Small intestine (tissue), 7 donors: Measurements from ENCODE around the gene SDK2. TPM values are rescaled to one million over a fixed set of nuclear protein-coding genes. Genes with fewer than 3 reads are reported as not detected.

Source experiments
- DNase-seq, 2 donors: peaks; one replicate each; pipeline versions ENCODE4 v3.0.0 to v3.0.0-alpha.2; 2013
- FAIRE-seq: peaks from 2 replicates; lab custom pipeline; 2012; peaks lifted over from hg19 to GRCh38; lab: Jason Lieb, UNC
- H3K27ac ChIP-seq, 3 donors: one replicate each; pipeline ENCODE4 v1.5.1; 2013; ENCODE audit warnings: low read length in 2 of 3, mild to moderate bottlenecking in 2 of 3, control low read depth in 1 of 3, inconsistent platforms in 1 of 3, low read depth in 1 of 3, moderate library complexity in 1 of 3
- H3K27me3 ChIP-seq, 3 donors: one replicate each; pipeline ENCODE4 v1.6.1; 2013; ENCODE audit warnings: low read length in 3 of 3, inconsistent platforms in 1 of 3; ENCODE audit not compliant: control insufficient read depth in 3 of 3, insufficient read depth in 3 of 3
- H3K36me3 ChIP-seq, 3 donors: one replicate each; pipeline ENCODE4 v1.6.1; 2013; ENCODE audit warnings: low read length in 3 of 3, inconsistent platforms in 1 of 3, low read depth in 1 of 3, mild to moderate bottlenecking in 1 of 3, moderate library complexity in 1 of 3; ENCODE audit not compliant: control insufficient read depth in 3 of 3, insufficient read depth in 2 of 3
- H3K4me1 ChIP-seq, 3 donors: one replicate each; pipeline ENCODE4 v1.6.1; 2013; ENCODE audit warnings: low read length in 2 of 3, inconsistent platforms in 1 of 3, low read depth in 1 of 3, mild to moderate bottlenecking in 1 of 3, moderate library complexity in 1 of 3; ENCODE audit not compliant: control insufficient read depth in 3 of 3, insufficient read depth in 2 of 3
- H3K4me3 ChIP-seq, 3 donors: one replicate each; pipeline ENCODE4 v1.5.1; 2013; ENCODE audit warnings: low read length in 3 of 3, control low read depth in 1 of 3, inconsistent platforms in 1 of 3, low read depth in 1 of 3, mild to moderate bottlenecking in 1 of 3, moderate library complexity in 1 of 3
- H3K9me3 ChIP-seq, 2 donors: one replicate each; pipeline ENCODE4 v1.6.1; 2013; ENCODE audit warnings: low read depth in 1 of 2, low read length in 1 of 2; ENCODE audit not compliant: control insufficient read depth in 2 of 2, insufficient read depth in 1 of 2
- WGBS, 3 donors: extraction: QIAGEN DNeasy Blood & Tissue Kit; methylation state at CpG; one replicate each; pipeline ENCODE4 v1.1.7; 2013; 5-methylcytosine and 5-hydroxymethylcytosine counted together
- polyA plus RNA-seq, 4 donors: library from polyadenylated mRNA; stranded (reverse) in 3 of 4; unstranded in 1 of 4; fragments of 200-250 nt in 3 of 4; fragments of 120-200 nt in 1 of 4; gene quantifications; one replicate each; pipeline versions ENCODE4 v1.2.1 to v1.2.3, GENCODE V29; 2013
- donor health status: healthy with polysubstance abuse.
- donor health status: control.
- donor health status: control.
- donor health status: Bipolar disorder and iron deficiency.
- donor health status: healthy.

Gene SDK2
- polyA plus RNA-seq, 4 donors = under 0.01 to 1.1 (median 0.10) TPM

DNA sequence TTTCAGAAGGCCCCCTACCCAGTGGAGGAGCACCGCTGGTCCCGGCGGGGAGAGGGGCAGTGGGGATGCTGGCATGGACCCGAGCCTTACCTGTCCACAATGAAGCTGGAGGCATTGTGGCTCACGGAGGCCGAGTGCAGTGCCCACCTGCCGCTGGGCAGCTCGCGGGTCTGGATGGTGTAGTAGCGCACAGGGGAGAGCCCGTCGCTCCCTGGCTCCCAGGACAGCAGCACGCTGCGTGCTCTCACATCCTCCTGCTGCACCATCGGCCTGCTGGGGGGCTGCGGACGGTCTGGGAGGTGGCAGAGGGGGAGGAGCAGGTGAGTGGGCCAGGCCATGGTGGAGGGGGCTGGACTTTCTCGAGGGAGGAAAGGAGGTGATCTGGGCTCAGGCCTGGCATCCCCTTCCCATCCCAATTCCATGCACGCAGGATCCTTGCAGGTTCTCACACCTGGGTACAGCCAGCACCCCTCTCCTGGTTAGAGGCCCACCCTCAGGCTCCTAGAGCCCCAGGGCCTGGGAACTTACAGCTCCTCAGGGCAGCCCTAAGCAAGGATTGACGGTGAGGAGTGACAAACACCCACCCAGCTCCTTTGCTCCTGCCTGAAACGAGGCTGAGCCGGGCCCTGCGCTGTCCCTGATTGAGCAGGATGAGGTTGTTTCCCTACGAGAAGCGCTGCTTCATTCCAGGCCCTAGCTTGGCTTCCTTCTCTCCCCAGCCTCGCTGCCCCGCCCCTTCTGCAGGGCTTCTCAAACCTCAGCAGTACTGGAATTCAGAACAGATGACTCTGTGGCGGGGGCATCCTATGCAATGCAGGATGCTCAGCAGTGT lies 256.3 kb downstream of the SDK2 start:
- WGBS, 3 donors = 78 to 82% (median 80%) methylated on average over 27 to 28 of the region's 28 CpGs
- no peaks in the 10 kb centered on the region for H3K9me3 ChIP-seq
- DNase-seq = no peak
- no peaks in the 10 kb centered on the region for H3K4me1 ChIP-seq
- no peak overlapping the region for H3K4me3 ChIP-seq
- H3K36me3 ChIP-seq = no peaks in the 10 kb centered on the region
- H3K27me3 ChIP-seq = no peaks in the 10 kb centered on the region
- H3K27ac ChIP-seq = no peak overlapping the region
- FAIRE-seq = no peak

DNA sequence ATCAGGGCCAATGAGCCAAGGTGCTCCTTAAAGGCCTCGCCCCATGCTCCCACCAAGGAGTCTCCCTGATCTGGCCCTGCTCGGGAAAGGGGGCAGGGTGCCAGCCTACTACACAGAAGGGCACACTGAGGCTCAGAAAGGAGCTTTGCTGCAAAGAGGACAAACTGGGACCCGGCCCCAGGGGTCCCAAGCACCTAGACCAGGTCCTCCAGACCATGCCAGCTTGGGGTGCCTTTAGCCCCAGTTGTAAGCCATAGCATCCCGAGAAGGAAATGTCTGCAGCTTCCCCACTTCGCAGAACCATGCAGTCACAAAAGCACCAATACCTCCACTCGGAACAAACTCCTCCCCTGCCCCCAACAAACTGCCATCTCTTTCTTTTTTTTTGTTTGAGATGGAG lies 257.7 kb downstream of the SDK2 start:
- H3K27me3 ChIP-seq = no peaks in the 10 kb centered on the region
- no peaks in the 10 kb centered on the region for H3K4me1 ChIP-seq
- H3K4me3 ChIP-seq = no peak overlapping the region
- DNase-seq (no peak), FAIRE-seq (no peak)
- H3K9me3 ChIP-seq = no peaks in the 10 kb centered on the region
- H3K36me3 ChIP-seq = no peaks in the 10 kb centered on the region
- no peak overlapping the region for H3K27ac ChIP-seq
- WGBS, 3 donors = 78 to 85% (median 78%) methylated on average over 6 of the region's 6 CpGs

GRCh38 chr17:73384926-73385325 lies 259.3 kb downstream of the SDK2 start:
- 51 to 64% (median 56%) methylated on average over 8 of the region's 8 CpGs for WGBS, 3 donors
- no peaks in the 10 kb centered on the region for H3K4me1 ChIP-seq
- no peak overlapping the region for H3K4me3 ChIP-seq
- FAIRE-seq = no peak
- H3K36me3 ChIP-seq = no peaks in the 10 kb centered on the region
- H3K27me3 ChIP-seq = no peaks in the 10 kb centered on the region
- DNase-seq = no peak
- no peaks in the 10 kb centered on the region for H3K9me3 ChIP-seq
- H3K27ac ChIP-seq = no peak overlapping the region

- no peaks in the 10 kb centered on the region for H3K27me3 ChIP-seq
- no peak for DNase-seq
- H3K4me1 ChIP-seq = no peaks in the 10 kb centered on the region
- H3K4me3 ChIP-seq = no peak overlapping the region
- FAIRE-seq = no peak
- 80 to 82% (median 81%) methylated on average over 29 of the region's 29 CpGs for WGBS, 3 donors
- H3K36me3 ChIP-seq = no peaks in the 10 kb centered on the region
- H3K27ac ChIP-seq = no peak overlapping the region
- H3K9me3 ChIP-seq = no peaks in the 10 kb centered on the region
These were observed 263.7 kb downstream of the SDK2 start for GRCh38 chr17:73380439-73381106.

DNA sequence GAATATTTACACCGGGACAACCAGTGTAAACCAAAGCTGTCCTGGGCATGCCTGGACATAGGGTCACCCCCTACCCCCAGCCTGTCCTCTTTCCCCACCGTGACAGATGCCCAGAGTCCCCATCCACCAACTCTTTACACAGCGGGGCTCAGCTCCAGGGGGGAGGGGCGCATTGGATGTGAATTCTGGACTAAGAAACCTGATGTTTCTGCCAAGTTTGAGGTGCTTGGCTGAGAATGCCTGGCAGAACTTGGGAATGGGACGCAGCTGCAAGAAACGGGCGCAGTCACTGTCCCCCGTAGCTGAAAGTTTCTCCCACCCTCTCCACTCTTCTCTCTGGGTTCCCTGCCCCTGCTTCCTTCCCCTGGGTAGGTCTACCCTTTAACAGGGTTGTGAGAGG lies 264.4 kb downstream of the SDK2 start:
- Histone ChIP-seq H3K4me3 (no peak overlapping the region), H3K27ac (no peak overlapping the region), H3K36me3 (no peaks in the 10 kb centered on the region), H3K4me1 (no peaks in the 10 kb centered on the region), H3K9me3 (no peaks in the 10 kb centered on the region), H3K27me3 (no peaks in the 10 kb centered on the region)
- DNase-seq = no peak
- FAIRE-seq = no peak
- 74 to 78% (median 75%) methylated on average over 8 of the region's 8 CpGs for WGBS, 3 donors

- FAIRE-seq (no peak), DNase-seq (no peak)
- WGBS, 3 donors = 50 to 81% (median 67%) methylated on average over 20 of the region's 20 CpGs
- Histone ChIP-seq H3K4me3 (no peak overlapping the region), H3K27me3 (no peaks in the 10 kb centered on the region), H3K27ac (no peak overlapping the region), H3K9me3 (no peaks in the 10 kb centered on the region), H3K4me1 (no peaks in the 10 kb centered on the region), H3K36me3 (no peaks in the 10 kb centered on the region)
These were observed 265.2 kb downstream of the SDK2 start for GRCh38 chr17:73378974-73379470.

- Histone ChIP-seq H3K4me1 (no peaks in the 10 kb centered on the region), H3K9me3 (no peaks in the 10 kb centered on the region), H3K27ac (no peak overlapping the region), H3K4me3 (no peak overlapping the region), H3K36me3 (no peaks in the 10 kb centered on the region), H3K27me3 (peaks cover 0 to 4% (median 2%) of the 10 kb centered on the region in 3 donors)
- no peak for FAIRE-seq
- no peak for DNase-seq
- 82 to 100% (median 86%) methylated on average over 3 of the region's 3 CpGs for WGBS, 3 donors
These were observed 267.6 kb downstream of the SDK2 start for GRCh38 chr17:73376636-73377035.

GRCh38 chr17:73376152-73376551 lies 268.1 kb downstream of the SDK2 start:
- no peaks in the 10 kb centered on the region for H3K36me3 ChIP-seq
- no peak for FAIRE-seq

More at GRCh38 chr17:73376152-73376551, 268.1 kb downstream of the SDK2 start:
- no peak for DNase-seq
- peaks cover 0 to 4% (median 2%) of the 10 kb centered on the region in 3 donors for H3K27me3 ChIP-seq
- H3K9me3 ChIP-seq = no peaks in the 10 kb centered on the region
- H3K4me1 ChIP-seq = no peaks in the 10 kb centered on the region
- H3K4me3 ChIP-seq = no peak overlapping the region
- WGBS, 3 donors = 74 to 90% (median 86%) methylated on average over 10 to 11 of the region's 11 CpGs
- no peak overlapping the region for H3K27ac ChIP-seq
